Measurements from ENCODE around the gene NDUFS2.

DNA sequence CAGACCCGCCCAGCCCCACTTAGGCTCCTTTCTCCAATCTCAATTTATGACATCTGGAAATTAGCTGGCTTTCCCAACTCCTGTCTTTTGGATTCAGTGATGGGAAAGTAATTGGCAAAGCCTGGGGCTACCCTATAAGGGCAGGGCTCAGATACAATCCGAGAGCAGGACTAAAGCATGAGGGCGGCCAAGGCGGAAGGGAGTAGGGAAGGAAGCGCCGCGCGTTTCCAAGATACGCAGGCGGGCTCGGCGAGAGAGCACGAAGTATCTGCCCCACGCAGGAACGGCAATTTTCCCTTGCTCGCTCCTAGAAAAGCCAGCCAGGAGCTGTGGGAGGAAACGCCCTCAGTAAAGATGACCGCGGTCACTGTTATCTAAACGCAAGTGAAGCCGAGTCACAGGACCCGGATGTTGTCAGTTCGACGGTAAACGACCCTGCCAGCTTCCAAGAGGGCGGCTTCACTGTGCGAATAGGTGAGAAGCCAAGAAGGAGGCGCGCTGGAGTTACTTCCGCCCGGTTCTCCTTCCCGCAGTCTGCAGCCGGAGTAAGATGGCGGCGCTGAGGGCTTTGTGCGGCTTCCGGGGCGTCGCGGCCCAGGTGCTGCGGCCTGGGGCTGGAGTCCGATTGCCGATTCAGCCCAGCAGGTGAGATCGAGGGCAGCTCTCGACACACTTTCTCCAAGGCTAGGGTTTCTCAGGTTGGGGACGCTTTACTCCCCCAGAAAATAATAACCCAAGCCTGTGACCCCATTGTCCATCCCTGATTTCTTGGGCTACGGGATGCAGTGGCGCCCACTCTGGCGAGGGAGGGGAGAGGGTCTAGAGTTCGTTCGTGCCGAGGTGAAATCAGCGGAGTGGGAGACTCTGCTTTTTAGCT is at the start of gene NDUFS2:
- TF ChIP-seq CTCF (IDR thresholded peaks at IDR 0.05) (no peak), POLR2AphosphoS5 (IDR thresholded peaks at IDR 0.05; ENCODE audit: low read depth, low read length) (peak; percentile 86), TCF7L2 (IDR thresholded peaks at IDR 0.05; ENCODE audit: low read depth, low read length) (no peak)
- TF ChIP-seq, protein P1, sequence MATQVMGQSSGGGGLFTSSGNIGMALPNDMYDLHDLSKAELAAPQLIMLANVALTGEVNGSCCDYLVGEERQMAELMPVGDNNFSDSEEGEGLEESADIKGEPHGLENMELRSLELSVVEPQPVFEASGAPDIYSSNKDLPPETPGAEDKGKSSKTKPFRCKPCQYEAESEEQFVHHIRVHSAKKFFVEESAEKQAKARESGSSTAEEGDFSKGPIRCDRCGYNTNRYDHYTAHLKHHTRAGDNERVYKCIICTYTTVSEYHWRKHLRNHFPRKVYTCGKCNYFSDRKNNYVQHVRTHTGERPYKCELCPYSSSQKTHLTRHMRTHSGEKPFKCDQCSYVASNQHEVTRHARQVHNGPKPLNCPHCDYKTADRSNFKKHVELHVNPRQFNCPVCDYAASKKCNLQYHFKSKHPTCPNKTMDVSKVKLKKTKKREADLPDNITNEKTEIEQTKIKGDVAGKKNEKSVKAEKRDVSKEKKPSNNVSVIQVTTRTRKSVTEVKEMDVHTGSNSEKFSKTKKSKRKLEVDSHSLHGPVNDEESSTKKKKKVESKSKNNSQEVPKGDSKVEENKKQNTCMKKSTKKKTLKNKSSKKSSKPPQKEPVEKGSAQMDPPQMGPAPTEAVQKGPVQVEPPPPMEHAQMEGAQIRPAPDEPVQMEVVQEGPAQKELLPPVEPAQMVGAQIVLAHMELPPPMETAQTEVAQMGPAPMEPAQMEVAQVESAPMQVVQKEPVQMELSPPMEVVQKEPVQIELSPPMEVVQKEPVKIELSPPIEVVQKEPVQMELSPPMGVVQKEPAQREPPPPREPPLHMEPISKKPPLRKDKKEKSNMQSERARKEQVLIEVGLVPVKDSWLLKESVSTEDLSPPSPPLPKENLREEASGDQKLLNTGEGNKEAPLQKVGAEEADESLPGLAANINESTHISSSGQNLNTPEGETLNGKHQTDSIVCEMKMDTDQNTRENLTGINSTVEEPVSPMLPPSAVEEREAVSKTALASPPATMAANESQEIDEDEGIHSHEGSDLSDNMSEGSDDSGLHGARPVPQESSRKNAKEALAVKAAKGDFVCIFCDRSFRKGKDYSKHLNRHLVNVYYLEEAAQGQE (IDR thresholded peaks at IDR 0.05; ENCODE audit: insufficient read depth in 1 of 2, low read depth in 2 of 2, low read length in 1 of 2), result no peak; a peak in 1 of 4 replicates
